Keratinocyte (primary cell): Measurements from ENCODE around the gene DRG2. TPM values are rescaled to one million over a fixed set of nuclear protein-coding genes. Genes with fewer than 3 reads are reported as not detected.

Source experiments
- DNase-seq: peaks from one replicate; pipeline ENCODE4 v3.0.0-alpha.2; 2011; ENCODE audit warnings: low read depth, missing footprints, low spot score
- FAIRE-seq: peaks from 2 replicates; lab custom pipeline; 2011; peaks lifted over from hg19 to GRCh38; lab: Jason Lieb, UNC
- H2AFZ ChIP-seq: 2 replicates; pipeline ENCODE4 v1.6.0; 2012; ENCODE audit warnings: low read length, control low read depth, inconsistent platforms; ENCODE audit not compliant: control insufficient read depth
- H3K27ac ChIP-seq: 2 replicates; pipeline ENCODE4 v1.5.1; 2011; ENCODE audit warnings: low read length; ENCODE audit not compliant: control insufficient read depth, insufficient read depth
- H3K27me3 ChIP-seq: 3 replicates; pipeline ENCODE4 v1.6.0; 2011; ENCODE audit warnings: low read length; ENCODE audit not compliant: control insufficient read depth, insufficient read depth; ENCODE audit errors: extremely low read depth
- H3K36me3 ChIP-seq, 2 experiments: 2 replicates in 1 of 2; 3 replicates in 1 of 2; pipeline ENCODE4 v1.5.1; 2011; ENCODE audit warnings: low read length in 2 of 2, mild to moderate bottlenecking in 1 of 2; ENCODE audit not compliant: control insufficient read depth in 2 of 2, insufficient read depth in 2 of 2; ENCODE audit errors: extremely low read depth in 1 of 2
- H3K4me1 ChIP-seq: 3 replicates; pipeline ENCODE4 v1.5.1; 2011; ENCODE audit warnings: low read length; ENCODE audit not compliant: control insufficient read depth, insufficient read depth; ENCODE audit errors: extremely low read depth
- H3K4me2 ChIP-seq: 3 replicates; pipeline ENCODE4 v1.6.0; 2011; ENCODE audit warnings: low read depth, low read length; ENCODE audit not compliant: control insufficient read depth, insufficient read depth; ENCODE audit errors: extremely low read depth
- H3K4me3 ChIP-seq, 3 experiments: fragments of 200-600 bp in 1 of 3; sonication (generic) in 1 of 3; 2 replicates in 2 of 3; 3 replicates in 1 of 3; pipeline ENCODE4 v1.5.1; 2011 to 2016; ENCODE audit warnings: low read length in 3 of 3, mild to moderate bottlenecking in 3 of 3, control low read depth in 2 of 3, inconsistent platforms in 1 of 3, low read depth in 1 of 3, mixed read lengths in 1 of 3, mixed run types in 1 of 3, moderate library complexity in 1 of 3; ENCODE audit not compliant: control insufficient read depth in 2 of 3, insufficient read depth in 2 of 3; ENCODE audit errors: extremely low read depth in 1 of 3
- H3K79me2 ChIP-seq: 2 replicates; pipeline ENCODE4 v1.6.0; 2012; ENCODE audit warnings: low read length; ENCODE audit not compliant: control insufficient read depth, insufficient read depth
- H3K9ac ChIP-seq: 3 replicates; pipeline ENCODE4 v1.6.0; 2011; ENCODE audit warnings: low read length; ENCODE audit not compliant: control insufficient read depth, insufficient read depth; ENCODE audit errors: extremely low read depth
- H3K9me1 ChIP-seq: 3 replicates; pipeline ENCODE4 v1.6.0; 2011; ENCODE audit warnings: low read length; ENCODE audit not compliant: control insufficient read depth, insufficient read depth; ENCODE audit errors: extremely low read depth
- H3K9me3 ChIP-seq: 2 replicates; pipeline ENCODE4 v1.5.1; 2012; ENCODE audit warnings: low read depth, low read length; ENCODE audit not compliant: control insufficient read depth
- H4K20me1 ChIP-seq: 3 replicates; pipeline ENCODE4 v1.6.0; 2011; ENCODE audit warnings: low read length; ENCODE audit not compliant: control insufficient read depth, insufficient read depth; ENCODE audit errors: extremely low read depth
- CTCF ChIP-seq, 3 experiments: IDR thresholded peaks in 1 of 3; conservative IDR thresholded peaks in 1 of 3; optimal IDR thresholded peaks in 1 of 3; 2 replicates in 2 of 3; 3 replicates in 1 of 3; pipeline versions ENCODE3 to v1.5.1; 2011; ENCODE audit warnings: low read length in 3 of 3, mild to moderate bottlenecking in 3 of 3, moderate library complexity in 2 of 3, control low read depth in 1 of 3, inconsistent platforms in 1 of 3; ENCODE audit not compliant: insufficient read depth in 2 of 3; ENCODE audit errors: extremely low read depth in 1 of 3
- EZH2 ChIP-seq: IDR thresholded peaks from one replicate; pipeline ENCODE4 v1.6.1; 2012; ENCODE audit warnings: inconsistent platforms, mild to moderate bottlenecking, low read length, moderate library complexity
- dilution Hi-C: fragments of 300-500 bp; cut with MboI; formaldehyde crosslinking; loops from one replicate; pipeline ENCODE4 v1.7.0; 2020; ENCODE audit warnings: low sequenced_read_pairs; ENCODE audit not compliant: extremely low pct_ligation_motif_present
- polyA plus RNA-seq, 5 experiments: library from polyadenylated mRNA; depleted of rRNA in 3 of 5; stranded (reverse) in 3 of 5; stranded (forward) in 1 of 5; unstranded in 1 of 5; fragments of >200 nt; gene quantifications; 1 replicate in 1 of 5; 2 replicates in 3 of 5; 3 replicates in 1 of 5; pipeline versions ENCODE4 v1.2.1 to v1.2.3, GENCODE V29; 2011 to 2012; ENCODE audit warnings: missing spikeins in 2 of 5, low read depth in 1 of 5, low replicate concordance in 1 of 5

DRG2 gene
- polyA plus RNA-seq, 1 donor (not counting 4 experiments of a cell fraction or from before 2014, with no cell fraction given) = 36.4 TPM

DNA sequence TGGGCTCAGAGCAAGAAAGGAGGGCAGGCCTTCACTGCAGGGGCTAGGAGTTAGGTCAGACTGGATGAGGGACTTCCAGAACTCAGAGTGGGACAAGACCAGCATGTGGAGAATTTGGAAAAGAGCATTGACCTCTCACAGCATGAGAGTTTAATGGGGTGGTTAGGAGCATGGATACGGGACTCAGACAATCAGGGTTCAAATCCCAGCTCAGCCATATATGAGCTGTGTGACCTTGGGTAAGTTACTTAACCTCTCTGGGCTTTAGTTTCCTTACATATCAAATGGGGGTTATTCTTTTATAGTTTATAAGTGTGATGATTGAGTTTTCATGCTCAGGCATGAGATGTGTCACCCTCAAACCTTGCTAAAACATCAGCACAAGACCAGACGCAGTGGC lies 58.5 kb downstream of the DRG2 start:
- H3K4me1 ChIP-seq = no peaks in the 10 kb centered on the region
- no peak for FAIRE-seq
- no peak overlapping the region for H2AFZ ChIP-seq
- no peak overlapping the region for H3K27ac ChIP-seq
- H3K36me3 ChIP-seq = no peaks in the 10 kb centered on the region
- H3K4me3 ChIP-seq = no peak overlapping the region
- H3K27me3 ChIP-seq = peaks cover 4% of the 10 kb centered on the region
- no peak overlapping the region for H3K4me2 ChIP-seq
- dilution Hi-C loops = no loop called here
- no peaks in the 10 kb centered on the region for H3K9me1 ChIP-seq
- no peaks in the 10 kb centered on the region for H3K9me3 ChIP-seq
- TF ChIP-seq EZH2 (no peak), CTCF (optimal IDR thresholded peaks at IDR 0.05 in 1 of 3, IDR thresholded peaks at IDR 0.05 in 1 of 3, conservative IDR thresholded peaks at IDR 0.05 in 1 of 3; ENCODE audit: extremely low read depth in 1 of 3, insufficient read depth in 2 of 3, low read length in 3 of 3) (no peak)
- H4K20me1 ChIP-seq = no peaks in the 10 kb centered on the region
- H3K9ac ChIP-seq = no peak overlapping the region
- H3K79me2 ChIP-seq = no peaks in the 10 kb centered on the region
- DNase-seq = no peak

- DNase-seq (no peak), FAIRE-seq (no peak)
- no peak overlapping the region for H3K4me2 ChIP-seq
- H3K36me3 ChIP-seq = no peaks in the 10 kb centered on the region
- no peaks in the 10 kb centered on the region for H4K20me1 ChIP-seq
- no peaks in the 10 kb centered on the region for H3K79me2 ChIP-seq
- no peak overlapping the region for H2AFZ ChIP-seq
- H3K27me3 ChIP-seq = peaks cover 4% of the 10 kb centered on the region
- no peaks in the 10 kb centered on the region for H3K9me3 ChIP-seq
- dilution Hi-C loops = no loop called here
- no peak overlapping the region for H3K27ac ChIP-seq
- no peak overlapping the region for H3K9ac ChIP-seq
- no peaks in the 10 kb centered on the region for H3K4me1 ChIP-seq
- TF ChIP-seq EZH2 (no peak), CTCF (optimal IDR thresholded peaks at IDR 0.05 in 1 of 3, IDR thresholded peaks at IDR 0.05 in 1 of 3, conservative IDR thresholded peaks at IDR 0.05 in 1 of 3; ENCODE audit: extremely low read depth in 1 of 3, insufficient read depth in 2 of 3, low read length in 3 of 3) (no peak)
- H3K4me3 ChIP-seq = no peak overlapping the region
- no peaks in the 10 kb centered on the region for H3K9me1 ChIP-seq
These were observed 59.2 kb downstream of the DRG2 start for GRCh38 chr17:18146980-18147379.
